Limb (tissue), 2 donors: ENCODE measurements around the gene RHBDL1.

Experiments used
- DNase-seq, 2 donors: peaks; one replicate each; pipeline ENCODE4 v3.0.0-alpha.2; 2016; ENCODE audit errors: extremely low spot score in 2 of 2

The RHBDL1 gene

GRCh38 chr16:672851-673250, 2.6 kb upstream of the RHBDL1 start:
- DNase-seq, result no peak

DNA sequence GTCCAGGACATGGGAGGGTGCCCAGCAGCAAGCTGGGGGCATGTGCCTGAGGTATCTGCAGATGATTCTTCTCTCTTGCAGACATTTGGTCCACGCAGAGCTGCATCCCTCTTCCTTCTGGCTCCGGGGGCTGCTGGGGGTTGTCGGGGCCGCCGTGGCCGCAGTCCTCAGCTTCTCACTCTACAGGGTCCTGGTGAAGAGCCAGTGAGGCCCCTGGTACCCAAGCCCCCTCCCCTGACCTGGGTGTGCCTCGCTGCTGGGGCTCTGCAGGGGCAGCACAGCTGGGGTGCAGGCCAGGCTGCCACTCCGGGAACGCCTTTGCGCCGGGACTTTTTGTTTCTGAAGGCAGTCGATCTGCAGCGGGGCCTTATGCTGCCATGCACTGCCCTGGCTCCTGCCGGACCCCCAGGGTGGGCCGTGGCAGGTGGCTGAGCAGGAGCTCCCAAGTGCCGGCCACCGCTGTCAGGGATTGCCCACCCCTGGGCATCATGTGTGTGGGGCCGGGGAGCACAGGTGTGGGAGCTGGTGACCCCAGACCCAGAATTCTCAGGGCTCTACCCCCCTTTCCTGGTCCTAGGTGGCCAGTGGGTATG, 2.0 kb upstream of the RHBDL1 start:
- no peak for DNase-seq

DNA sequence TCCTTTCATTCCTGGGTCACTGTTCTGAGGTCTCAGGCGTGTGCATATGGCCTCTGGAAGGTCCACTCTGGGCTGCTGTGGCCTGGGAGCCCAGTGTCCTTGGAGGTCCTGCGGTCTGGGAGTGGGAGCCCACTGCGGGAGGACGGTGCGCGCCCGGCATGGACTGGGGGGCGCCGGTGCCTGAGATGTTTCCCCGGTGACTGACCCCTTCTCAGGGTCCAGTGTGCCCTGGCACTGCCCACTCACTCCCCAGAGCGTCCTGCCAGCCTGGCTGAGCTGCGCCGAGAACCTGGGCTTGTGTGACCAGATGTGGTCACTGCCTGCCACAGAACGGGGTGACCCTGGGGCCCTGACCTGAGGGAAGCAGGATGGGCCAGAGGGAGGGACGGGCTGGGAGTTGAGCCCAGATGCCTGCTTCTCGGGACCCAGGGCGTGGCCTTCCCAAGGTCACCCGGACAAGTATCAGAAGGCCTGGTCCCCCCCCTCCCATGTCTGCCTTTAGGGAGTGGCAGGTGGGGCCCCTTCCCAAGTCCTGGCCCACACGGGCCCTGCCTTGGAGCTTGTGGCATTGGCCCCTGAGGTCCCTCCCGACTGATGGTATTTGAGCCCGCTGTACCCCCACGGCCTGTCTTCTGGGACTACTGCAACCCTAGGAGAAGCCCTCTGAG, 1.1 kb upstream of the RHBDL1 start:
- DNase-seq, result no peak

DNA sequence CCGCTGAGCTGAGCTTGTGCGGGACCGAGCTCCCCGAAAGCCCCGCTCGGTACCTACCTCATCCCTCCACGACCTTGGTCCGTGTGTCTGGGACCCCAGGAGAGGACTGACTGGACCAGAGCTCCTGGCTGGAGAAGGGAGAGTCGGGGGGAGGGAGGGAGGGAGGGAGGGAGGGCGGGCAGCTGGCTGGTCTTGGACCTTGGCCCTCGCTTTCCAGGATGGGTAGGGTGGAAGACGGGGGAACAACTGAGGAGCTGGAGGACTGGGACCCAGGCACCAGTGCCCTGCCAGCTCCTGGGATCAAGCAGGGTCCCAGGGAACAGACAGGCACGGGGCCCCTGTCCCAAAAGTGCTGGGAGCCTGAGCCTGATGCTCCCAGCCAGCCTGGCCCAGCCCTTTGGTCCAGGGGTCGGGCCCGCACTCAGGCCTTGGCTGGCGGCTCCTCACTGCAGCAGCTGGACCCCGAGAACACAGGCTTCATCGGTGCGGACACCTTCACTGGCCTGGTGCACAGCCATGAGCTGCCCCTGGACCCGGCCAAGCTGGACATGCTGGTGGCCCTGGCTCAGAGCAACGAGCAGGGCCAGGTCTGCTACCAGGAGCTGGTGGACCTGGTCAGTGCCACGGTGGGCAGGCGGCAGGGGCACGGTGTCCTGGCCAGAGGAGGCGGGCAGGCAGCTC, 553 bp downstream of the RHBDL1 start:
- DNase-seq, result no peak

DNA sequence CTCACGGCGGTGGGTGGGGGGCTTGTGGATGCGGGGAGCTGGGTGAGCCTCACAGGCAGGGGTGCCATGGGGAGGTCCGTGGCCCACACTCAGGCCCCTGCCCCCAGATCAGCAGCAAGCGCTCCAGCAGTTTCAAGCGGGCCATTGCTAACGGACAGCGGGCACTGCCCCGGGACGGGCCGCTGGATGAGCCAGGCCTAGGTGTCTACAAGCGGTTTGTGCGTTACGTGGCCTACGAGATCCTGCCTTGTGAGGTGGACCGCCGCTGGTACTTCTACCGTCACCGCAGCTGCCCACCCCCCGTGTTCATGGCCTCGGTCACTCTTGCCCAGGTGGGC, 1.1 kb downstream of the RHBDL1 start:
- DNase-seq, result no peak

GRCh38 chr16:676913-677312, 1.4 kb downstream of the RHBDL1 start:
- no peak for DNase-seq

DNA sequence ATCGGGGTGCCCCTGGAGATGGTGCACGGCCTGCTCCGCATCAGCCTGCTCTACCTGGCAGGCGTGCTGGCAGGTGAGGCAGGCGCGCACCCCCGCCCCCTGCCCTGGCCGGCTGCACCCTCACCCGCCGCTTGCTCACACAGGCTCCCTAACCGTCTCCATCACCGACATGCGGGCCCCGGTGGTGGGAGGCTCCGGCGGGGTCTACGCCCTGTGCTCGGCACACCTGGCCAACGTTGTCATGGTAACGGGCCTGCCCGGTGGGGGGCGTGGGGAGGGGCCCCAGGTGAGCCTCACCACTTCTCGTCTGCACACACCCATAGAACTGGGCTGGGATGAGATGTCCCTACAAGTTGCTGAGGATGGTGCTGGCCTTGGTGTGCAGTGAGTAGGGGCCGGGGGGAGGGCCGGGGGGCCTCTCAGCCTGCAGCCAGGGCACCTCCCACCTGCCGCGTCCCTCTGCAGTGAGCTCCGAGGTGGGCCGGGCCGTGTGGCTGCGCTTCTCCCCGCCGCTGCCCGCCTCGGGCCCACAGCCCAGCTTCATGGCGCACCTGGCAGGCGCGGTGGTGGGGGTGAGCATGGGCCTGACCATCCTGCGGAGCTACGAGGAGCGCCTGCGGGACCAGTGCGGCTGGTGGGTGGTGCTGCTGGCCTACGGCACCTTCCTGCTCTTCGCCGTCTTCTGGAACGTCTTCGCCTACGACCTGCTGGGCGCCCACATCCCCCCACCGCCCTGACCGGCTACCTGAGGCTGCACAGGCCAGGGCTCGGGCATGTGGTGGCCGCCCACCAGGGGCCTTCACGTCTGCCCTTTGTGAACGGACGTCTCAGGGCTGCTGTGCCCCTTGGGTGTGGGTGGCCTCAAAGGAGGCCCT, 2.1 kb downstream of the RHBDL1 start:
- DNase-seq, result no peak

- no peak for DNase-seq
Observed at GRCh38 chr16:678209-678857, 2.9 kb downstream of the RHBDL1 start.

DNA sequence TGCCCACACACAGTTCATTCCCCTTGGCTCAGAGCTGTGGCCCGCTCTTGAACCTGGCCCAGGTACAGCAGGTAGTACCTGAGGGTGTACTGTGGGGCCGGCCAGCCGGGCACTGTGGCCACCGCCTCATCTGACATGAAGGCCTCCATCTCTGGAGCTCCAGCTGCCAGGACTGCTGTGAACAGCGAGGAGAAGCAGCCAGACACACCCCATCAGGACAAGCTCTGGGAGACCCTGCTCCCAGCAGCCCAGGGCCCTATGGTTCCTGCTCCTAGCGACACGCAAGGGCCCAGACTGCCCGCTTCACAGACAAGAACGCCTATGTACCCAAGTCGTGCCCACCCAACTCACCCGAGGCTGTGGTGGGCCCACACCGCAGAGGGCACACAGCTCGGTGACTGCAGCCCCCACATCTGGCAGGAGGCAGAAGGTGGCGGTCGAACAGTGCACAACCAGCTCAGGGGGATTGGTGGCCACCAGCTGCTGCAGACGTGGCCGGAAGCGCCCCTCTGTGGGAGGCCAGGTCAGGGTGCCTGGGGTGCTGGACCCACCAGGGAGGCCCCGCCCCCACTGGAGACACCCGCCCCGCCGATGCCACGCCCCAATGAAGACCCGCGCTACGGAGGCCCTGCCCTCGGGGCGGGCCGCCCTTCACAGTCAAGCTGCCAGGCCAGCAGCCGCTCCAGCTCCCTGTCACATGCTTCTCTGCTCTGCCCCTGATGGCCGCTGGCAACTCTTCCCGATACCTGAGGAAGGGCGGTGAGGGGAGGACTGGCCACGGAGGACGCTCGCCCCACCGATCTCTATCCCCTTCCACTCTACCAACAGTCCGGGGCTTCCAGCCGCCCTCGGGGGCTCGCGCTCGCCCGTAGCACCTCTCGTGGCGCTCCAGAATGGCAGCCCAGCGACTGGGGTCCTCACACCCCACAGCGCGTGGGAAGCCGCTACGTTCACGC, 3.7 kb downstream of the RHBDL1 start:
- DNase-seq, result peak in 1 of 2 donors; percentile 63

DNA sequence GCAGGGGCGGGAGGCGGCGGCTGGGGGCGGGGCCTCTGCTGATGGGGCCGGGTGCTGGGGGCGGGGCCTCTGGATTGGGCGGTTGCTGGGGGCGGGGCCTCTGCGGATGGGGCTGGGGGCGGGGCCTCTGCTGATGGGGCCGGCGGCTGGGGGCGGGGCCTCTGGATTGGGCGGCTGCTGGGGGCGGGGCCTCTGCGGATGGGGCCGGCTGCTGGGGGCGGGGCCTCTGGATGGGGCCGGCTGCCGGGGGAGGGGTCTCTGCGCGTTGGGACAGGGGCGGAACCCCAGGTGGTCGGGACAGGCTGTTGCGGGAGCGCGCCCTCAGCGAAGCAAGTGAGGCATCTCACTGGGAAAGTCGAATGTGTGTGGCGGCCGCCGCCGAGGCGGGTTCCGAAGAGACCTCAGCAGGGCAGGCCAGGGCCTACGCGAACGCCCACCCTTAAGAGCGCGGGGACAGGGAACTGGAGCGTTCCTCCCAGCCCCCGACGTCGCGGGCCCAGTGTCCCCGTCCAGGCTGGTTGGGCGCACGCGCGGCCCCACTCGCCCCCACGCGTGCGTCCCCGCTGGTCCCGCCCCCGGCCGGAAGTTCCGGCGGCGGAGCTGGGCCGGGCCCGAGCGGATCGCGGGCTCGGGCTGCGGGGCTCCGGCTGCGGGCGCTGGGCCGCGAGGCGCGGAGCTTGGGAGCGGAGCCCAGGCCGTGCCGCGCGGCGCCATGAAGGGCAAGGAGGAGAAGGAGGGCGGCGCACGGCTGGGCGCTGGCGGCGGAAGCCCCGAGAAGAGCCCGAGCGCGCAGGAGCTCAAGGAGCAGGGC, 4.5 kb downstream of the RHBDL1 start, which contains the start of gene STUB1:
Gene STUB1, plus strand, starts transcription at position 597 of the 811 bp plus-strand sequence. Its CDS starts 116 bp downstream, at position 713.
- DNase-seq, result peak; percentile 86 to 95

GRCh38 chr16:680625-680945, 5.1 kb downstream of the RHBDL1 start:
- no peak for DNase-seq

GRCh38 chr16:680967-681745, 5.7 kb downstream of the RHBDL1 start:
- DNase-seq, result no peak

DNA sequence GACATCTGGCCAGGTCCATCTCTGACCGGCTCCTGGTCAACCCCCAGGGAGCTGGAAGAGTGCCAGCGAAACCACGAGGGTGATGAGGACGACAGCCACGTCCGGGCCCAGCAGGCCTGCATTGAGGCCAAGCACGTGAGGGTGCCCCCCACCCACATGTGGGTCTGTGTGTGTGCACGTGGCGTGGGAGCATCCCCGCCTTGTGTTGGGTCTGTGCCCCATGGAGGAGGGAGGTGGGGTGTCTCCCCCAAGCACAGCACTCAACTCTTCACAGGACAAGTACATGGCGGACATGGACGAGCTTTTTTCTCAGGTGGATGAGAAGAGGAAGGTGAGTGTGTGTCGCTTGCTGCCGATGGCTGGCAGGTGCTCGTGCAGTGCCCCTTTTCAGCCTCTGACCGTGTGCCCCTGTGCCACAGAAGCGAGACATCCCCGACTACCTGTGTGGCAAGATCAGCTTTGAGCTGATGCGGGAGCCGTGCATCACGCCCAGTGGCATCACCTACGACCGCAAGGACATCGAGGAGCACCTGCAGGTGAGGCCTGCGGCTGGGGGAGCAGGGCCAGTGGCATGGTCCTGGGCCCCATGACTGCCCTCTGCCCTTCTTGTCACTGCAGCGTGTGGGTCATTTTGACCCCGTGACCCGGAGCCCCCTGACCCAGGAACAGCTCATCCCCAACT, 6.4 kb downstream of the RHBDL1 start:
- DNase-seq, result no peak

DNA sequence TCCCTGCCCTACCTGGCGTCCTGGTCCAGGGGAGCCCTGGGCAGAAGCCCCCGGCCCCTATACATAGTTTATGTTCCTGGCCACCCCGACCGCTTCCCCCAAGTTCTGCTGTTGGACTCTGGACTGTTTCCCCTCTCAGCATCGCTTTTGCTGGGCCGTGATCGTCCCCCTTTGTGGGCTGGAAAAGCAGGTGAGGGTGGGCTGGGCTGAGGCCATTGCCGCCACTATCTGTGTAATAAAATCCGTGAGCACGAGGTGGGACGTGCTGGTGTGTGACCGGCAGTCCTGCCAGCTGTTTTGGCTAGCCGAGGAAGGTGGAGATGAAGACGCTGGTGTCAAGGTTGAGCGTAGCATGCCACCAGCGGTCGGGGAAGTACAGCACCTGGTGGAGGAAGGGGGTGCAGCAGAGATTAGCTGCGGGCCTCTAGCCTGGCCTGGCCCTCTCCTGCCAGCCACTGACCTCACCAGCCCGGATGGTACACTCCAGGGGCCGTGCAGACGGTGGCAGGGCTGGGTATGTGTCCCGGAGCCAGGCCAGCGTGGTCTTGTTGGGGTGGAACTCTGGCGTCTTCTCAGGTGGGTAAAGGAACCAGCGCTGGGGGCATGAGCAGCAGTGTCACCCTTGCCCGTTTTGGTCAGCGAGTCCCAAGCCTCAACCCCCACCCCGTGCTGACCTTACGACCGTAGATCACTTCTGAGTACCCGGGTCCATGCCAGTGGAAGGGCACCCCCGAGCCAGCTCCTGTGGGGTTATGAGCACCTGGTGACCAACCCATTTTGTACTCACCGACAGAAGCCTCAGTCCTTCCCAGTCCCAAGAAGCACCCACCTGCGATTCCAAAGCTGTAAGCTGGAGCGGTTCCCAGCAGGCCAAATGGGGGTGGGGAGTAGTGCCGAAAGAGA, 7.3 kb downstream of the RHBDL1 start:
- DNase-seq, result no peak

- no peak for DNase-seq
Observed at GRCh38 chr16:683396-684070, 8.1 kb downstream of the RHBDL1 start.

DNA sequence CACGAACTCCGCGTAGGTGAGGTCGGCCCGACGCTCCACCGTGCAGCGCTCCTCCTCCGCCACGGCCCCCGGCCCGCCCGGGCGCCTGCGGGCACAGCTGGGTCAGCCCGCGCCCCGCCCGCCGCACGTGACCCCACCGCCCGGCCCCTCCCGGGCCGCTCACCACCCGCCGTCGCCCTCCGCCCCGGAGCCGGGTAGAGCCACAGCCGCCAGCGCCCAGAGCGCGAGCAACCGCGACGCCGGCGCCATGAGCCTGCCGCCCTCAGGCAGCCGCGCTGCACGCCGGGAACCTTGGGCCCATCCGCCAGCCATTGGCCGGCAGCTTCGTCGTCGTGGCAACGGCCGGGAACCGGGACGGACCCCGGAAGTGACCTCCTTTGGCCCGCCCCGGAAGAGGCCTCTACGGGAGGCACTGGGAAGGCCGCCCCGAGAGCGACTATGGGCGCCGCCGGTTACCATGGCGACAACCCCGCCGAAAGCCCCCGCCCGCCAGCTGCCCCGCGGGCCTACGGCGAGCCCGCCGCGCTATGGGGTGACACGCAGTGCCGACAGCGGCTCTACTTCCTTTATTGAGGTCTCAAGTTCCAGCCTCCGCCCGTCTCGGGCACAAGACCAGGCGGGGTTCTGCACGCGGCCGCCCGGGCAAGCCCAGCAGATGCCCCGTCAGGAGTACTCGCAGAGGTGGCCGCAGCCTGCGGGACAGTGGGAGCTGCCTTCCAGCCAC, 8.8 kb downstream of the RHBDL1 start, which contains the start of gene JMJD8:
Gene JMJD8, minus strand, starts transcription at position 264 of the 724 bp plus-strand sequence. Its CDS starts 15 bp downstream, at position 249.
- peak; percentile 95 to 97 for DNase-seq
